ENCODE data around the gene TOP2B. TPM values are rescaled to one million over a fixed set of nuclear protein-coding genes. Genes with fewer than 3 reads are reported as not detected.

TOP2B gene
- polyA plus RNA-seq, 2 of the 4 experiments (the other 2 are of a cell fraction) = 65.8 to 95.7 TPM

- Histone ChIP-seq H3K4me3 (no peak overlapping the region), H3K9me3 (no peaks in the 10 kb centered on the region), H3K4me2 (no peak overlapping the region), H3K4me1 (0 out of 3 replicates have a peak, but pooled peaks cover 3% of the 10 kb centered on the region), H3K27ac (no peak overlapping the region)
- POLR2A ChIA-PET = interaction anchor here (0.6 to 1.8 kb wide), 2 partner anchors 134 to 875 kb away, joined by 4 to 8 read pairs; partner anchors contain the start of gene NGLY1
- no peak for DNase-seq (ENCODE audit: low read depth in 1 of 2, low spot score in 1 of 2)
- CTCF ChIA-PET = interaction anchor here (0.7 to 2.5 kb wide), 23 partner anchors 12 to 1447 kb away, joined by 3 to 21 read pairs (median 4); no protein-coding TSS in a partner anchor
- 81% methylated on average over 1 of the region's 1 CpG for WGBS (ENCODE audit: missing lambda C conversion rate)
- no peak for FAIRE-seq
- TF ChIP-seq HMGXB4 (CRISPR knock-in tag; IDR thresholded peaks at IDR 0.05; ENCODE audit: borderline replicate concordance) (no peak), NR3C1 (IDR thresholded peaks at IDR 0.05) (no peak), ESRRA (IDR thresholded peaks at IDR 0.05; ENCODE audit: borderline replicate concordance, low read length) (no peak), CEBPB (IDR thresholded peaks at IDR 0.05) (no peak), MYC (IDR thresholded peaks at IDR 0.05; ENCODE audit: borderline replicate concordance, low read length) (no peak), RFX5 (IDR thresholded peaks at IDR 0.05) (no peak), SMC3 (IDR thresholded peaks at IDR 0.05) (no peak), RNF2 (IDR thresholded peaks at IDR 0.05; ENCODE audit: borderline replicate concordance, low read depth) (no peak), USF2 (IDR thresholded peaks at IDR 0.05) (no peak), BCL3 (IDR thresholded peaks at IDR 0.05) (no peak), CTCF (IDR thresholded peaks at IDR 0.05) (no peak), KDM1A (IDR thresholded peaks at IDR 0.05; ENCODE audit: low read depth) (no peak), CHD4 (IDR thresholded peaks at IDR 0.05; ENCODE audit: borderline replicate concordance) (no peak), EHMT2 (IDR thresholded peaks at IDR 0.05; ENCODE audit: low read depth) (no peak), ZC3H11A (IDR thresholded peaks at IDR 0.05) (no peak), HOXA7 (CRISPR knock-in tag; IDR thresholded peaks at IDR 0.05) (no peak), E2F6 (IDR thresholded peaks at IDR 0.05; ENCODE audit: borderline replicate concordance, low read depth) (no peak), MAFK (IDR thresholded peaks at IDR 0.05; ENCODE audit: partially characterized antibody) (no peak)
- TF ChIP-seq, protein P1, sequence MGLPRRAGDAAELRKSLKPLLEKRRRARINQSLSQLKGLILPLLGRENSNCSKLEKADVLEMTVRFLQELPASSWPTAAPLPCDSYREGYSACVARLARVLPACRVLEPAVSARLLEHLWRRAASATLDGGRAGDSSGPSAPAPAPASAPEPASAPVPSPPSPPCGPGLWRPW (IDR thresholded peaks at IDR 0.05) = no peak
- no peak for ATAC-seq
These were observed 15.5 kb downstream of the TOP2B start for GRCh38 chr3:25648925-25649830.

All from A549 (cell line).